HCT116 (cell line): ENCODE data around the gene LCLAT1. TPM values are rescaled to one million over a fixed set of nuclear protein-coding genes. Genes with fewer than 3 reads are reported as not detected.

ENCODE experiments used
- ATAC-seq: fragments of 200-7000 bp; cut with Tn5 transposase; 2 replicates; pipeline ENCODE4 v1.9.1; 2020; ENCODE audit warnings: mild to moderate bottlenecking, moderate library complexity
- BruUV-seq: library from RNA; stranded (reverse); fragments of 400-500 nt; replicated peaks from 2 replicates; lab custom pipeline; 2021; lab: Mats Ljungman, UMichigan
- CTCF ChIA-PET: fragments of 300-600 bp; sonication (Branson Sonifier 250); formaldehyde crosslinking; loops from one replicate; lab custom pipeline; 2021; ENCODE audit warnings: antibody characterized with exemption; lab: Charles Lee
- POLR2A ChIA-PET: fragments of 300-600, 350-600 bp; sonication (Branson Sonifier 250); formaldehyde crosslinking; loops from one replicate; lab custom pipeline; 2021; ENCODE audit warnings: antibody characterized with exemption; lab: Charles Lee
- RAD21 ChIA-PET, 2 experiments: fragments of 300-600 bp; sonication (Branson Sonifier 250); formaldehyde crosslinking; loops; one replicate each; lab custom pipeline; 2023; ENCODE audit warnings: low total read pairs in 2 of 2; ENCODE audit not compliant: uncharacterized antibody in 2 of 2, unreplicated experiment in 2 of 2, low non-redundant PET in 1 of 2; lab: Charles Lee
- DNase-seq: peaks from one replicate; pipeline ENCODE4 v3.0.0-alpha.2; 2010; ENCODE audit warnings: low read depth, low spot score
- H2AFZ ChIP-seq: fragments of 200-600 bp; shearing (Covaris generic), sonication (generic); 2 replicates; pipeline ENCODE4 v1.6.1; 2017; ENCODE audit warnings: low read depth, mixed run types, mixed read lengths, antibody characterized with exemption, low read length; ENCODE audit not compliant: poor library complexity, severe bottlenecking
- H3K27ac ChIP-seq: 2 replicates; pipeline ENCODE4 v1.5.1; 2012; ENCODE audit warnings: low read depth, low read length
- H3K27me3 ChIP-seq: fragments of 200-600 bp; sonication (generic); 2 replicates; pipeline ENCODE4 v1.6.1; 2016; ENCODE audit warnings: mixed run types, low read length, mixed read lengths; ENCODE audit not compliant: insufficient read depth
- H3K36me3 ChIP-seq, 2 experiments: fragments of 200-500 bp in 1 of 2; fragments of 200-600 bp in 1 of 2; sonication (Bioruptor generic) in 1 of 2; sonication (generic) in 1 of 2; 2 replicates each; pipeline versions ENCODE4 v1.5.1 to v1.6.1; 2014 to 2016; ENCODE audit warnings: low read length in 2 of 2, inconsistent platforms in 1 of 2, mixed read lengths in 1 of 2, mixed run types in 1 of 2; ENCODE audit not compliant: insufficient read depth in 2 of 2, control insufficient read depth in 1 of 2
- H3K4me1 ChIP-seq, 2 experiments: fragments of 200-600 bp in 1 of 2; sonication (generic) in 1 of 2; 2 replicates each; pipeline versions ENCODE4 v1.5.1 to v1.6.1; 2012 to 2017; ENCODE audit warnings: low read length in 2 of 2, inconsistent platforms in 1 of 2, mild to moderate bottlenecking in 1 of 2, mixed read lengths in 1 of 2, mixed run types in 1 of 2, moderate library complexity in 1 of 2; ENCODE audit not compliant: insufficient read depth in 2 of 2, control insufficient read depth in 1 of 2
- H3K4me2 ChIP-seq: fragments of 200-600 bp; sonication (generic); 2 replicates; pipeline ENCODE4 v1.6.1; 2017; ENCODE audit warnings: mixed run types, low read length, mixed read lengths
- H3K4me3 ChIP-seq, 2 experiments: fragments of 200-600 bp in 1 of 2; sonication (generic) in 1 of 2; replicated peaks in 1 of 2; 2 replicates each; pipeline ENCODE4 v1.5.1; 2011 to 2016; ENCODE audit warnings: low read length in 2 of 2, control low read depth in 1 of 2, low read depth in 1 of 2, mild to moderate bottlenecking in 1 of 2, mixed read lengths in 1 of 2, mixed run types in 1 of 2
- H3K79me2 ChIP-seq: fragments of 200-600 bp; sonication (generic); 2 replicates; pipeline ENCODE4 v1.6.1; 2017; ENCODE audit warnings: mild to moderate bottlenecking, mixed run types, low read length, moderate library complexity, mixed read lengths; ENCODE audit not compliant: insufficient read depth
- H3K9ac ChIP-seq: fragments of 200-600 bp; sonication (generic); 2 replicates; pipeline ENCODE4 v1.6.1; 2016; ENCODE audit warnings: low read length, mixed read lengths
- H3K9me2 ChIP-seq: fragments of 200-600 bp; sonication (generic), shearing (Covaris generic); 2 replicates; pipeline ENCODE4 v1.6.1; 2017; ENCODE audit warnings: mixed run types, mild to moderate bottlenecking, moderate library complexity; ENCODE audit not compliant: insufficient read depth
- H3K9me3 ChIP-seq, 2 experiments: fragments of 200-500 bp in 1 of 2; fragments of 200-600 bp in 1 of 2; sonication (Bioruptor generic) in 1 of 2; sonication (generic) in 1 of 2; 2 replicates each; pipeline ENCODE4 v1.6.1; 2014 to 2017; ENCODE audit warnings: low read length in 2 of 2, mixed read lengths in 2 of 2, inconsistent platforms in 1 of 2, low read depth in 1 of 2, mild to moderate bottlenecking in 1 of 2, mixed run types in 1 of 2, moderate library complexity in 1 of 2; ENCODE audit not compliant: control insufficient read depth in 1 of 2, insufficient read depth in 1 of 2
- H4K20me1 ChIP-seq: fragments of 200-600 bp; sonication (generic), shearing (Covaris generic); 2 replicates; pipeline ENCODE4 v1.6.1; 2017; ENCODE audit warnings: mixed run types, mild to moderate bottlenecking, moderate library complexity; ENCODE audit not compliant: insufficient read depth
- CBX3 ChIP-seq: IDR thresholded peaks from 2 replicates; pipeline ENCODE4 v1.6.1; 2012; ENCODE audit warnings: low read depth
- CEBPB ChIP-seq: IDR thresholded peaks from 2 replicates; pipeline ENCODE4 v1.6.1; 2012; ENCODE audit warnings: low read depth
- CTCF ChIP-seq, 3 experiments: fragments of 200-600 bp in 1 of 3; sonication (generic) in 1 of 3; IDR thresholded peaks in 2 of 3; conservative IDR thresholded peaks in 1 of 3; 2 replicates each; pipeline ENCODE4 v1.5.1; 2012 to 2017; ENCODE audit warnings: low read depth in 2 of 3, low read length in 2 of 3, antibody characterized with exemption in 1 of 3, borderline replicate concordance in 1 of 3, control low read depth in 1 of 3, mild to moderate bottlenecking in 1 of 3, mixed read lengths in 1 of 3, mixed run types in 1 of 3, moderate library complexity in 1 of 3; ENCODE audit not compliant: insufficient read depth in 1 of 3
- ELF1 ChIP-seq: IDR thresholded peaks from 2 replicates; pipeline ENCODE4 v1.6.1; 2012; ENCODE audit warnings: low read depth, borderline replicate concordance
- FOSL1 ChIP-seq: IDR thresholded peaks from 2 replicates; pipeline ENCODE4 v1.6.1; 2012; ENCODE audit warnings: low read depth
- POLR2A ChIP-seq: IDR thresholded peaks from 2 replicates; pipeline ENCODE4 v1.7.0; 2011; ENCODE audit warnings: borderline replicate concordance; ENCODE audit not compliant: insufficient read depth, insufficient read length; ENCODE audit errors: extremely low read depth
- RAD21 ChIP-seq: IDR thresholded peaks from 2 replicates; pipeline ENCODE4 v1.6.1; 2012; ENCODE audit warnings: low read depth, mild to moderate bottlenecking
- SIN3A ChIP-seq: IDR thresholded peaks from 2 replicates; pipeline ENCODE4 v1.6.1; 2012; ENCODE audit warnings: low read depth
- SP1 ChIP-seq: IDR thresholded peaks from 2 replicates; pipeline ENCODE4 v1.6.1; 2012; ENCODE audit warnings: low read depth
- SRF ChIP-seq: IDR thresholded peaks from 2 replicates; pipeline ENCODE4 v1.6.1; 2012; ENCODE audit warnings: low read depth
- ZBTB33 ChIP-seq: IDR thresholded peaks from 2 replicates; pipeline ENCODE4 v1.6.1; 2011; ENCODE audit warnings: mild to moderate bottlenecking, low read length, moderate library complexity; ENCODE audit not compliant: insufficient replicate concordance; ENCODE audit errors: extremely low read depth
- ZFX ChIP-seq: fragments of 450-650 bp; IDR thresholded peaks from 2 replicates; pipeline ENCODE4 v1.6.1; 2017
- ZNF274 ChIP-seq: fragments of 200-500 bp; sonication (Bioruptor generic); IDR thresholded peaks from 2 replicates; pipeline ENCODE4 v1.6.1; 2014; ENCODE audit warnings: mild to moderate bottlenecking, low read depth, low read length, inconsistent platforms
- intact Hi-C: fragments of 100-400 bp; cut with micrococcal nuclease; formaldehyde crosslinking; loops from 2 replicates; pipeline ENCODE4 v1.10.0; 2022
- total RNA-seq: library from RNA; stranded (reverse); gene quantifications from one replicate; pipeline ENCODE4 v1.2.1, GENCODE V29; 2021; ENCODE audit not compliant: unreplicated experiment
- TF ChIP-seq, protein P1 (sequence below): IDR thresholded peaks from 2 replicates; pipeline ENCODE4 v1.6.1; 2012

The LCLAT1 gene
- total RNA-seq, 1 experiment from 2014 or later, result 36.2 TPM

- ATAC-seq (no peak), DNase-seq (no peak)
- intact Hi-C loops, result no loop called here
- Histone ChIP-seq H3K36me3 (no peaks in the 10 kb centered on the region), H4K20me1 (no peaks in the 10 kb centered on the region), H3K4me1 (no peaks in the 10 kb centered on the region), H3K4me2 (no peak overlapping the region), H3K79me2 (no peaks in the 10 kb centered on the region), H3K27me3 (no peaks in the 10 kb centered on the region), H3K9ac (no peak overlapping the region), H3K9me3 (no peaks in the 10 kb centered on the region), H3K4me3 (no peak overlapping the region), H3K27ac (no peak overlapping the region), H3K9me2 (no peaks in the 10 kb centered on the region), H2AFZ (no peak overlapping the region)
- ChIA-PET POLR2A (no interaction called here), RAD21 (no interaction called here), CTCF (no interaction called here)
- no TSS peak for BruUV-seq
- TF ChIP-seq RAD21 (no peak), ELF1 (no peak), SP1 (no peak), ZNF274 (no peak), ZBTB33 (no peak), CTCF (IDR thresholded peaks at IDR 0.05 in 2 of 3, conservative IDR thresholded peaks at IDR 0.05 in 1 of 3; ENCODE audit: borderline replicate concordance in 1 of 3, insufficient read depth in 1 of 3, low read depth in 2 of 3, low read length in 2 of 3) (no peak), CEBPB (no peak), POLR2A (no peak), SIN3A (no peak), FOSL1 (no peak), ZFX (no peak), SRF (no peak), CBX3 (no peak)
- TF ChIP-seq, protein P1, sequence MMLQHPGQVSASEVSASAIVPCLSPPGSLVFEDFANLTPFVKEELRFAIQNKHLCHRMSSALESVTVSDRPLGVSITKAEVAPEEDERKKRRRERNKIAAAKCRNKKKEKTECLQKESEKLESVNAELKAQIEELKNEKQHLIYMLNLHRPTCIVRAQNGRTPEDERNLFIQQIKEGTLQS, result no peak
Measured at GRCh38 chr2:30690126-30690561, 243.1 kb downstream of the LCLAT1 start.
